HG02642 (cell line): ENCODE data around the gene CAMSAP1.

Experiments
- ATAC-seq: cut with Tn5 transposase; IDR thresholded peaks from one replicate; pipeline ENCODE4 v1.9.1; 2021; ENCODE audit warnings: mild to moderate bottlenecking; ENCODE audit not compliant: unreplicated experiment, poor library complexity

Gene CAMSAP1

GRCh38 chr9:135796784-135797485, 110.4 kb downstream of the CAMSAP1 start:
- ATAC-seq, result no peak

- ATAC-seq, result no peak
Observed at GRCh38 chr9:135795391-135795790, 112.0 kb downstream of the CAMSAP1 start.

DNA sequence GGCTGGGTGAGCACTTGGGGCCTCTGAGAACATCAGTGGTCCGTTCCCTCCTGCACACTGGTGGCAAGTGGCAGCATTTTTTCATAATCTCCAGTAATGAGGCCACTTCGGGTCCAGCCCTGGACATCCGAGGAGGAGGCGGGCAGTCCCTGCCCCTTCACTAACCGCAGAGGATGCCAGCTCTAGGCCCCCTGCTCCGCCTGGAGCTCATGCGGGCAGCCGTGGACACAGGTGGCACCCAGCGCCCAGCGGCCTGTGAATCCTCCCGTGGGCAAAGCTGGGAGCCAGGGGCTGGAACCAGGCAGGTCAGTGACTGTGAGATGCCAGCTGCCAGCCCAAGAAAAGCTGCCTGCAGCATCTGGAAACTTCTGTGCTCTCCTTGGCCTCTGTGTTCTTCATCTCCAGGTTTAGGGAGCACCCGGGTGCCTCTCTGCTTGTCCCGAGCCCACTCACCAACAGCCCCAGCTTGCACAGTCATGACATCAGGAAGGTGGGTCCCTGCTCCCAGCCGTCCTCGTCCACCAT, 112.9 kb downstream of the CAMSAP1 start:
- no peak for ATAC-seq

GRCh38 chr9:135794057-135794335, 113.3 kb downstream of the CAMSAP1 start:
- no peak for ATAC-seq

GRCh38 chr9:135793221-135794056, 113.9 kb downstream of the CAMSAP1 start:
- ATAC-seq, result no peak

DNA sequence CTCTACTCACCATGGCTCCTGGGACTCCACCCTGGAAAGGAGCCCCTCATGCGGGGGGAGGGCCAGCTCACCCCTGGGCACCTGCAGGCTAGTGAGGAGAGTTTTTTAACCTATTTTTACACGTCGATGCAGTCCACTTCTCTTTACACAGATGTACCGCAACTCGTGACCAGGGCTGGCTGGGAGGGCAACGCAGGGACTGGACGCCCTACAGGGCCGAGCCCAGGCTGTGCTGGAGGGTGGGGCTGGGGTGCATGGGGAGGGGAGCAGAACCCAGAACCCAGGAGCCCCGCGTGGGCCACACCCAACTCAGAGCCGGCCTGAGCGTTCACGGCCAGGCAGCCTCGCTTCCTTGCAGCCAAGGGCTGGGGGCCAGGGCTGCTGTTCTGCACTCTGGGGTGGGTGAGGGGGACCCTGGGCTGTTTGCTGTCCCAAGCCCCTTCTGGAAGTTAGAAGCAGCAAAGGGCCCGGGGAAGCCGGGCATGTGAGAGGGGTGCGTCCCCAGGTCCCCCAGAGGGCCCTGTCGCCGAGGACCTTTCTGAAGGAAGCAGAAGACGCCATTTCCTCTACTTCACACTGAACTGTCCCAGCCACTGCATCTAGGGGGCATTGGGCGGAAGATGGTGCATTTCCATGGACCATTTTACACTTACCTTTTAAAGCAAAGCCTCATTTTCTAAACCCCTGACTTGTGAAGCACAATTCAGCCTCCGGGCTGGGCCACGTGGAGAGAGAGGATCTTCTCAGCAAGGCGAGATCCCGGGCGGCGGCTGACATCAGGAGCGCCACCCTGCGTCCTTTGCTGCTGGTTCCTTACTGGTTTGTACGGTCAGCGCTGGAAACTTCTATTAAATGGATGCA, 114.8 kb downstream of the CAMSAP1 start:
- no peak for ATAC-seq

GRCh38 chr9:135791431-135792267, 115.7 kb downstream of the CAMSAP1 start:
- no peak for ATAC-seq

DNA sequence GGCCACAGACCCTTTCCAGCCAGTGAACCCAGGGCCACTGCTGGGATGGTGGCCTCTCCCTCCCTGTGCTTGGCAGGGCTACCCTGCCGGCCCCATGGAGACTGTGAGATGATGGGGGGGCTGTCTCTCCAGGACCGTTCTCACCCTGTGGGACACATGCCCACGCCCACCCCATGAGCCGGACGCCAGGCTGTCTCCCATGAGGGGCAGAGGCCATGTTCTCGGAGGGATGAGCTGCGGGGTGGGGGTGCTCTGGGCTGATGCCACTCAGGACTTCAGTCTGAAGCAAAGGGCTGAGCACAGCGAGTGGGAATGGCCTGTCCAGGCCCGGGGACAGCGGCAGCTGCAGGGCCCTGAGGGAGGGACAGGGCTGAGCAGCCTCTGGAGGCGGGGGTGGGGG, 116.5 kb downstream of the CAMSAP1 start:
- ATAC-seq, result no peak

- ATAC-seq, result no peak
Observed at GRCh38 chr9:135790356-135790755, 117.0 kb downstream of the CAMSAP1 start.

DNA sequence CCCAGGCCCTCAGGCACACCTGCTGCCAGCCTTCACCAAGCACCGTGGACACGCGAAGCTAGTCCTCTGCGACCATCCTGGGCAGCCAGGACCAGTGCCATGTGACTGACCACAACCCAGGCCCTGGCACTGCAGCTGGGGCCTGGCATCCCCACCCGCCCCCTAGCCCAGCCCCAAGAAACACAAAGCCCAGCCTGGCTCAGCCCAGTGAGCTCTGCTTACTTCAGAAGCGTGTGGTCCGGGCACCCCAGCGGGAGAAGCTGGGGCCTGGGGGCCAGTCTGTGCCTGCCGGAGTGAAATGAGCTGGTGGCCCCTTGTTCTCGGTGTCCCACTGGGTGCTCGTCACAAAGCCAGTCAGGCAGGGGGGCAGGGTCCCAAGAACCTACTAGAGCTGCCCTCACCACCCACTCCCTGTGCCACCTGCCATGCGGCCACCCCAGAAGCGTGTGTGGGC, 117.5 kb downstream of the CAMSAP1 start:
- ATAC-seq, result no peak

- ATAC-seq, result no peak
Observed at GRCh38 chr9:135788576-135789300, 118.6 kb downstream of the CAMSAP1 start.

DNA sequence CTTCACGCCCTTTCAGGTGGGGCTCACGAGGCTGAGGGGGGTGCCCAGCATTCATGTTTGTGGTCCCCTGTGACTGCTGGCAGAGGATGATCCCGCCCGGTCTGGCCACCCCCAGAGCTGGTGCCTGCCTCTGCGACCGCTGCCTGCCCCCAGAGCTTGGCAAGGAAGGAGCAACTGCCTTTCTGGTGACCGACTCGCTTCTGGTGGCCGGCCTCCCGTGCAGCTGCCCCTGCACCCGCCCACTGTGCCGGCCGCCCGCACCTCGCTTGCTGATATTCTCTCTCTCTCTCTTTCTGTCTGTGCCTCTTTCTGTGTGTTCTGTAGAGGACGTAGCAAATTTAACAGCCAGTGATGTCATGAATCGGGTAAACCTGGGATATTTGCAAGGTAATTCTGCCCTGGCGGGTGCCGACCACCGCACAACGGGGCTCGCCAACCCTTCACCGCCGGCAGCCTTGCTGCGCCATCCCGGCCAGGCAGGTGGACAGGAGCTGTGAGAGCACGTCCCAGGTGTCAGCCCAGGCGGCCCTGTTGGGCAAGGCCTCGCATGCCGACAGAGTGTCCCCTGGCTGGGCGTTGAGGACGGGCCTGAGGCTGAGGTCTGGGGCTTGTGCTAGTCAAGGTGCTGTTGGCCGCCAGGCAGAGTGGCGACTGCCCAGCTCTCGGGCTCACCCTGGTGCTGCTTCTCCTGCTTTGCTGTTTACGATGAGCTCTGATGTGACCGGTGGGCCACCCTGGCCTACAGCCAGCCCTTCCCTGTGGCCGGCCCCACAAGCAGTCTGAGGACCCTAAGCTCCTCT, 119.4 kb downstream of the CAMSAP1 start:
- ATAC-seq, result no peak

DNA sequence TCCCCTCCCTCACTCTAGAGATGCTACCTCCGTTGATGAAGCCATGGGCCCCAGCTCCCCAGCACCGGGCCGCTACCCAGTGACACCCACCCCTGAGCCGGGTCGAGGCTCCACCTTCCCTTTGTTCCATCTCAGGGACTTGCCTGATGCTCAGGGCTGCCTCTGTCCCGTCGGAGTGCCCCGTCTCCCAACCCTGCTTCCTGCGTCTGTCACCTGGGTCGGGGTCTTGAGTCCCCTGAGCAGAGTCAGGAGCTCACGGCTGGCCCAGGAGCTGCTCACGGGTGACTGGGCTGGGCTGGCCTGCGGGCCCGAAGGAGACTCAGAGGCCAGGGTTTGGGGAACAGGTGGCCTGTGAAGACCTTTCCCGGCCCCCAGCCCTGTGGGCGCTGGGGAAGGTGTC, 120.0 kb downstream of the CAMSAP1 start:
- ATAC-seq, result no peak

- no peak for ATAC-seq
Observed at GRCh38 chr9:135786146-135786690, 121.1 kb downstream of the CAMSAP1 start.

DNA sequence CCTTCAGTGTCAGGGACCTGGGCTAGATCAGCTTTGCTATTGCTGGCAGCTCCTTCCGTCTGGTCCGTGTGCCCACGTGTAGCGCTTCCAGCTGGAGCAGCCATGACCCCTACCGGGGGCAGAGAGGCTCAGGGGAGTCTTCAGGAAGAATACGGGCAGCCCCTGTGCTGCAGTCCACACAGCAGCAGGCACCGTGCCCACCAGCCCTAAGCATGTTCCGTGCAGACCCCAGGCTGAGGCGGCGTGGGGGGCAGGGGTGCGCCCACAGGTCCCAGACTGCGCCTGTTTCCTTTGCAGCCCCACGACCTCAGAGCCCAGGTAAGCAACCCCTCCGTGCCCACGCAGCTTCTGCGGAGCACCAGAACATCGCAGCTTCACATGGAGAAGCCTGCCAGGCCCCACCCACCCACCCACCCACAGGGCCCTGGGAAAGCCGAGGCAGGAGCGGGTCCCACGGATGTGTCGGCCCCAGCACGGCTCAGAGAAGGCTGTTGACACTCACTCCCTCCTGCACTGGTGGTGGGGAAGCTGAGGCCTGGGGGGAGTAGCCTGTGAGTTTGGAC, 122.3 kb downstream of the CAMSAP1 start:
- ATAC-seq, result no peak

GRCh38 chr9:135783540-135784245, 123.7 kb downstream of the CAMSAP1 start:
- no peak for ATAC-seq

- no peak for ATAC-seq
Observed at GRCh38 chr9:135782946-135783345, 124.4 kb downstream of the CAMSAP1 start.
